Measurements from ENCODE around the gene CRIP2. TPM values are rescaled to one million over a fixed set of nuclear protein-coding genes. Genes with fewer than 3 reads are reported as not detected.

The CRIP2 gene
- total and polyA plus RNA-seq, 4 donors = 4.3 to 40.0 (median 20.7) TPM

- Histone ChIP-seq H3K4me3 (ENCODE audit: low read depth in 1 of 3, low read length in 3 of 3) (no peak overlapping the region), H3K27me3 (ENCODE audit: control insufficient read depth in 4 of 4, insufficient read depth in 4 of 4, low read length in 3 of 4) (no peaks in the 10 kb centered on the region), H3K36me3 (ENCODE audit: control insufficient read depth in 4 of 4, insufficient read depth in 3 of 4, low read depth in 1 of 4, low read length in 3 of 4) (peaks cover 0 to 1% (median 0%) of the 10 kb centered on the region in 4 donors), H3K9ac (ENCODE audit: low read depth in 1 of 2, low read length in 2 of 2) (no peak overlapping the region), H3K9me3 (ENCODE audit: control insufficient read depth in 4 of 4, low read length in 3 of 4) (no peaks in the 10 kb centered on the region), H3K27ac (ENCODE audit: low read depth in 1 of 2, low read length in 2 of 2) (peak overlapping the region; percentile 85 to 88), H3K4me1 (ENCODE audit: control insufficient read depth in 4 of 4, insufficient read depth in 4 of 4, low read length in 3 of 4) (peaks cover 25 to 49% (median 32%) of the 10 kb centered on the region in 4 donors)
- TF ChIP-seq SP1 (IDR thresholded peaks at IDR 0.05) = no peak
- TF ChIP-seq EGR1 (IDR thresholded peaks at IDR 0.05; ENCODE audit: low read depth in 2 of 2) = no peak
- TF ChIP-seq YY1 (IDR thresholded peaks at IDR 0.05) = no peak
- no peak for DNase-seq (ENCODE audit: low spot score)
- WGBS = 63% methylated on average over 15 of the region's 15 CpGs
Observed at GRCh38 chr14:105480199-105480746, 5.7 kb downstream of the CRIP2 start.

GRCh38 chr14:105480807-105481801 is 6.5 kb downstream of the CRIP2 start:
- peaks cover 19 to 41% (median 26%) of the 10 kb centered on the region in 4 donors for H3K4me1 ChIP-seq (ENCODE audit: control insufficient read depth in 4 of 4, insufficient read depth in 4 of 4, low read length in 3 of 4)
- peak; percentile 99 for TF ChIP-seq CTCF (IDR thresholded peaks at IDR 0.05; ENCODE audit: low read depth, low read length, missing input control)
- TF ChIP-seq HNF4G (IDR thresholded peaks at IDR 0.05) = no peak
- TF ChIP-seq ATF3 (IDR thresholded peaks at IDR 0.05) = no peak
- TF ChIP-seq EGR1 (IDR thresholded peaks at IDR 0.05; ENCODE audit: low read depth in 2 of 2) = no peak
- no peak for TF ChIP-seq GABPA (IDR thresholded peaks at IDR 0.05 in 1 of 2, conservative IDR thresholded peaks at IDR 0.05 in 1 of 2)
- TF ChIP-seq ZBTB33 (IDR thresholded peaks at IDR 0.05) = no peak
- peak; percentile 23 for TF ChIP-seq YY1 (IDR thresholded peaks at IDR 0.05)
- no peak for TF ChIP-seq FOXA2 (IDR thresholded peaks at IDR 0.05)
- TF ChIP-seq JUND (IDR thresholded peaks at IDR 0.05) = no peak
- no peak for TF ChIP-seq MAX (IDR thresholded peaks at IDR 0.05)
- TF ChIP-seq HNF4A (conservative IDR thresholded peaks at IDR 0.05) = no peak
- peak; percentile 9 to 24 for TF ChIP-seq RXRA (IDR thresholded peaks at IDR 0.05)
- peak; percentile 76 to 84 for TF ChIP-seq RAD21 (IDR thresholded peaks at IDR 0.05)
- no peak for TF ChIP-seq FOXA1 (IDR thresholded peaks at IDR 0.05)
- no peak for TF ChIP-seq NR2F2 (IDR thresholded peaks at IDR 0.05)
- TF ChIP-seq TAF1 (conservative IDR thresholded peaks at IDR 0.05) = no peak
- no peak for TF ChIP-seq REST (IDR thresholded peaks at IDR 0.05)
- TF ChIP-seq SP1 (IDR thresholded peaks at IDR 0.05) = peak; percentile 4
- 1% methylated on average over 35 of the region's 35 CpGs for WGBS
- DNase-seq (ENCODE audit: low spot score) = peak; percentile 90
- peak overlapping the region in 1 of 3 donors; percentile 14 for H3K4me3 ChIP-seq (ENCODE audit: low read depth in 1 of 3, low read length in 3 of 3)
- no peaks in the 10 kb centered on the region for H3K9me3 ChIP-seq (ENCODE audit: control insufficient read depth in 4 of 4, low read length in 3 of 4)
- peak overlapping the region in 1 of 2 donors; percentile 71 for H3K9ac ChIP-seq (ENCODE audit: low read depth in 1 of 2, low read length in 2 of 2)
- H3K36me3 ChIP-seq (ENCODE audit: control insufficient read depth in 4 of 4, insufficient read depth in 3 of 4, low read depth in 1 of 4, low read length in 3 of 4) = peaks cover 0 to 1% (median 0%) of the 10 kb centered on the region in 4 donors
- H3K27me3 ChIP-seq (ENCODE audit: control insufficient read depth in 4 of 4, insufficient read depth in 4 of 4, low read length in 3 of 4) = no peaks in the 10 kb centered on the region
- peak overlapping the region; percentile 85 to 88 for H3K27ac ChIP-seq (ENCODE audit: low read depth in 1 of 2, low read length in 2 of 2)

All from liver (tissue), 9 donors.